Measurements from ENCODE around the gene CTNNA2. TPM values are rescaled to one million over a fixed set of nuclear protein-coding genes. Genes with fewer than 3 reads are reported as not detected.

CTNNA2 gene
- total RNA-seq, 1 donor from 2014 or later = 43.5 TPM

GRCh38 chr2:80363330-80363729, 850.5 kb downstream of the CTNNA2 start:
- H3K4me1 ChIP-seq = peaks cover 56% of the 10 kb centered on the region
- H3K27me3 ChIP-seq = no peaks in the 10 kb centered on the region
- Mint-ChIP-seq H3K4me1 (peaks cover 18% of the 10 kb centered on the region), H3K36me3 (no peaks in the 10 kb centered on the region), H3K9me3 (no peaks in the 10 kb centered on the region), H3K27ac (no peak overlapping the region), H3K4me3 (no peak overlapping the region), H3K27me3 (ENCODE audit: insufficient read depth, low read depth) (no peaks in the 10 kb centered on the region)
- H2AFZ ChIP-seq (replicated peaks) = no peak overlapping the region
- H3K36me3 ChIP-seq = no peaks in the 10 kb centered on the region
- peaks cover 41% of the 10 kb centered on the region for H3F3A ChIP-seq (ENCODE audit: low read depth)
- peak overlapping the region; percentile 68 for H3K4me2 ChIP-seq
- TF ChIP-seq EZH2 (IDR thresholded peaks at IDR 0.05) = no peak
- no peak for TF ChIP-seq EZH2phosphoT487 (IDR thresholded peaks at IDR 0.05)
- no peak for TF ChIP-seq CTCF (IDR thresholded peaks at IDR 0.05)
- H3K4me3 ChIP-seq = no peak overlapping the region
- peaks cover 6% of the 10 kb centered on the region for H4K20me1 ChIP-seq (ENCODE audit: low read depth)
- peak; percentile 20 for DNase-seq (ENCODE audit: low spot score)
- H3K79me2 ChIP-seq (ENCODE audit: low read depth) = no peaks in the 10 kb centered on the region
- no peak overlapping the region for H3K27ac ChIP-seq
- no peaks in the 10 kb centered on the region for H3K9me3 ChIP-seq (ENCODE audit: low read depth)
- H3K9ac ChIP-seq = no peak overlapping the region

GRCh38 chr2:80363791-80364349, 851.0 kb downstream of the CTNNA2 start:
- H3K9me3 ChIP-seq (ENCODE audit: low read depth) = no peaks in the 10 kb centered on the region
- H3F3A ChIP-seq (ENCODE audit: low read depth) = peaks cover 41% of the 10 kb centered on the region
- no peaks in the 10 kb centered on the region for H3K36me3 Mint-ChIP-seq
- H3K4me1 Mint-ChIP-seq = peaks cover 18% of the 10 kb centered on the region
- H3K27ac Mint-ChIP-seq = no peak overlapping the region
- DNase-seq (ENCODE audit: low spot score) = no peak
- H3K27ac ChIP-seq = peak overlapping the region; percentile 85
- H3K4me3 ChIP-seq = peak overlapping the region; percentile 12
- no peak overlapping the region for H3K4me3 Mint-ChIP-seq
- no peaks in the 10 kb centered on the region for H3K36me3 ChIP-seq
- H3K4me2 ChIP-seq = peak overlapping the region; percentile 68
- peaks cover 6% of the 10 kb centered on the region for H4K20me1 ChIP-seq (ENCODE audit: low read depth)
- no peaks in the 10 kb centered on the region for H3K9me3 Mint-ChIP-seq
- H3K79me2 ChIP-seq (ENCODE audit: low read depth) = no peaks in the 10 kb centered on the region
- no peak overlapping the region for H2AFZ ChIP-seq (replicated peaks)
- H3K9ac ChIP-seq = no peak overlapping the region
- no peaks in the 10 kb centered on the region for H3K27me3 ChIP-seq
- TF ChIP-seq CTCF (IDR thresholded peaks at IDR 0.05) = no peak
- TF ChIP-seq EZH2 (IDR thresholded peaks at IDR 0.05) = no peak
- TF ChIP-seq EZH2phosphoT487 (IDR thresholded peaks at IDR 0.05) = no peak
- peaks cover 57% of the 10 kb centered on the region for H3K4me1 ChIP-seq
- no peaks in the 10 kb centered on the region for H3K27me3 Mint-ChIP-seq (ENCODE audit: insufficient read depth, low read depth)

- no peaks in the 10 kb centered on the region for H3K79me2 ChIP-seq (ENCODE audit: low read depth)
- Mint-ChIP-seq H3K4me3 (no peak overlapping the region), H3K27me3 (ENCODE audit: insufficient read depth, low read depth) (no peaks in the 10 kb centered on the region), H3K27ac (no peak overlapping the region), H3K9me3 (no peaks in the 10 kb centered on the region), H3K36me3 (no peaks in the 10 kb centered on the region), H3K4me1 (peaks cover 18% of the 10 kb centered on the region)
- H3K4me2 ChIP-seq = peak overlapping the region; percentile 68
- no peak overlapping the region for H3K9ac ChIP-seq
- no peak for TF ChIP-seq EZH2 (IDR thresholded peaks at IDR 0.05)
- peak; percentile 88 for TF ChIP-seq EZH2phosphoT487 (IDR thresholded peaks at IDR 0.05)
- peak overlapping the region; percentile 85 for H3K27ac ChIP-seq
- H3K36me3 ChIP-seq = no peaks in the 10 kb centered on the region
- H3K4me1 ChIP-seq = peaks cover 57% of the 10 kb centered on the region
- H3K27me3 ChIP-seq = no peaks in the 10 kb centered on the region
- H3F3A ChIP-seq (ENCODE audit: low read depth) = peaks cover 41% of the 10 kb centered on the region
- no peaks in the 10 kb centered on the region for H3K9me3 ChIP-seq (ENCODE audit: low read depth)
- H4K20me1 ChIP-seq (ENCODE audit: low read depth) = peaks cover 6% of the 10 kb centered on the region
- peak; percentile 36 for DNase-seq (ENCODE audit: low spot score)
- no peak overlapping the region for H2AFZ ChIP-seq (replicated peaks)
- H3K4me3 ChIP-seq = peak overlapping the region; percentile 12
Observed at GRCh38 chr2:80364524-80365212, 851.8 kb downstream of the CTNNA2 start.

GRCh38 chr2:80365762-80366161, 852.9 kb downstream of the CTNNA2 start:
- H4K20me1 ChIP-seq (ENCODE audit: low read depth) = peaks cover 6% of the 10 kb centered on the region
- H2AFZ ChIP-seq (replicated peaks) = no peak overlapping the region
- H3F3A ChIP-seq (ENCODE audit: low read depth) = peaks cover 41% of the 10 kb centered on the region
- H3K9ac ChIP-seq = no peak overlapping the region
- H3K9me3 Mint-ChIP-seq = no peaks in the 10 kb centered on the region
- H3K9me3 ChIP-seq (ENCODE audit: low read depth) = no peaks in the 10 kb centered on the region
- no peaks in the 10 kb centered on the region for H3K27me3 Mint-ChIP-seq (ENCODE audit: insufficient read depth, low read depth)
- no peaks in the 10 kb centered on the region for H3K27me3 ChIP-seq
- no peaks in the 10 kb centered on the region for H3K36me3 Mint-ChIP-seq
- peaks cover 63% of the 10 kb centered on the region for H3K4me1 ChIP-seq
- DNase-seq (ENCODE audit: low spot score) = peak; percentile 73
- no peaks in the 10 kb centered on the region for H3K36me3 ChIP-seq
- H3K27ac ChIP-seq = no peak overlapping the region
- peaks cover 18% of the 10 kb centered on the region for H3K4me1 Mint-ChIP-seq
- peak overlapping the region; percentile 68 for H3K4me2 ChIP-seq
- no peak overlapping the region for H3K4me3 Mint-ChIP-seq
- no peak for TF ChIP-seq CTCF (IDR thresholded peaks at IDR 0.05)
- TF ChIP-seq EZH2phosphoT487 (IDR thresholded peaks at IDR 0.05) = peak; percentile 78
- H3K4me3 ChIP-seq = no peak overlapping the region
- no peaks in the 10 kb centered on the region for H3K79me2 ChIP-seq (ENCODE audit: low read depth)
- no peak overlapping the region for H3K27ac Mint-ChIP-seq

All from neural progenitor cell (in vitro differentiated cells).